K562 (cell line): ENCODE measurements around the gene WDR83.

Experiments used
- ATF6 ChIP-seq: sonication (generic); formaldehyde crosslinking; IDR thresholded peaks from 2 replicates; pipeline ENCODE4 v1.4.0; 2020; ENCODE audit warnings: mild to moderate bottlenecking, missing genetic modification reagents
- CHD4 ChIP-seq: fragments of 200-600 bp; sonication (generic); IDR thresholded peaks from 3 replicates; pipeline ENCODE4 v1.6.1; 2012; ENCODE audit warnings: low read depth, mild to moderate bottlenecking, mixed read lengths, low read length, inconsistent platforms; ENCODE audit not compliant: insufficient read depth, insufficient replicate concordance, poor library complexity, severe bottlenecking
- CTCF ChIP-seq, 3 experiments: IDR thresholded peaks in 2 of 3; conservative IDR thresholded peaks in 1 of 3; 2 replicates each; pipeline ENCODE4 v1.5.1; 2011 to 2012; ENCODE audit warnings: low read length in 3 of 3, mild to moderate bottlenecking in 3 of 3, control low read depth in 2 of 3, improper control_type of control experiment in 1 of 3, inconsistent platforms in 1 of 3, low read depth in 1 of 3, mixed read lengths in 1 of 3, moderate library complexity in 1 of 3; ENCODE audit not compliant: insufficient read depth in 2 of 3
- KLF6 ChIP-seq: fragments of 250-450 bp; sonication (Bioruptor Pico); IDR thresholded peaks from 2 replicates; pipeline ENCODE4 v1.4.0; 2020; ENCODE audit warnings: mild to moderate bottlenecking, moderate library complexity, borderline replicate concordance

GRCh38 chr19:12628040-12629022, 38.3 kb upstream of the WDR83 start:
- TF ChIP-seq CHD4 (no peak), ATF6 (CRISPR knock-in tag) (no peak), KLF6 (CRISPR knock-in tag) (no peak), CTCF (IDR thresholded peaks at IDR 0.05 in 2 of 3, conservative IDR thresholded peaks at IDR 0.05 in 1 of 3; ENCODE audit: insufficient read depth in 2 of 3, low read depth in 1 of 3, low read length in 3 of 3) (no peak)
